Motor neuron (in vitro differentiated cells): ENCODE results near the gene SPATA31D4. TPM values are rescaled to one million over a fixed set of nuclear protein-coding genes. Genes with fewer than 3 reads are reported as not detected.

ENCODE experiments used
- ATAC-seq, 8 experiments: fragments of 200-7000 bp; cut with Tn5 transposase; replicated peaks in 6 of 8; 2 replicates each; pipeline ENCODE4 v1.8.0; 2021; ENCODE audit warnings: mild to moderate bottlenecking in 8 of 8, moderate library complexity in 8 of 8
- H3K27ac ChIP-seq, 2 donors: fragments of 250-450 bp; sonication (Bioruptor Pico); 2 replicates each; pipeline ENCODE4 v1.9.0; 2021; ENCODE audit warnings: antibody characterized with exemption in 2 of 2, mild to moderate bottlenecking in 2 of 2, moderate library complexity in 1 of 2
- H3K4me1 ChIP-seq, 2 donors: fragments of 250-450 bp; sonication (Bioruptor Pico); replicated peaks in 1 of 2; 2 replicates each; pipeline ENCODE4 v1.6.1; 2021; ENCODE audit warnings: antibody characterized with exemption in 2 of 2, mild to moderate bottlenecking in 2 of 2, moderate library complexity in 1 of 2
- H3K4me3 ChIP-seq, 5 donors: fragments of 250-450 bp; sonication (Bioruptor Pico); 2 replicates each; pipeline ENCODE4 v1.9.0; 2021; ENCODE audit warnings: antibody characterized with exemption in 5 of 5, mild to moderate bottlenecking in 5 of 5, moderate library complexity in 4 of 5
- WGBS, 10 experiments: fragments of 450-650 bp; shearing (Covaris generic); methylation state at CpG; one replicate each; pipeline ENCODE4 v1.0.0; 2022; 5-methylcytosine and 5-hydroxymethylcytosine counted together
- in situ Hi-C, 9 experiments: fragments of 400-800 bp; cut with MboI; loops; one replicate each; pipeline ENCODE4 v1.15.0; 2021; ENCODE audit warnings: low sequenced_read_pairs in 9 of 9, low pct_unique_long_range_greater_than_20kb in 2 of 9; ENCODE audit not compliant: unreplicated experiment in 9 of 9
- total RNA-seq, 8 experiments: library from RNA; unstranded; fragments of 300-600 nt; gene quantifications; 2 replicates each; pipeline versions ENCODE4 v1.2.3 to v1.2.4, GENCODE V29; 2022

Gene SPATA31D4
- total RNA-seq, 8 experiments from 2014 or later: 0.08 to 0.19 (median 0.14) TPM; not detected in 3

- no peak overlapping the region for H3K4me3 ChIP-seq
- in situ Hi-C loops: no loop called here
- H3K27ac ChIP-seq: no peak overlapping the region
- no peak for ATAC-seq
- 18 to 85% (median 65%) methylated on average over 2 to 5 of the region's 5 CpGs for WGBS, 10 experiments
- no peaks in the 10 kb centered on the region for H3K4me1 ChIP-seq
Measured at GRCh38 chr9:81974764-81975163, 46.5 kb downstream of the SPATA31D4 start.

GRCh38 chr9:81976351-81976750 lies 48.1 kb downstream of the SPATA31D4 start:
- 11 to 100% (median 88%) methylated on average over 1 to 10 of the region's 11 CpGs; no CpG with 5 or more reads in 1 of the 10 experiments for WGBS, 10 experiments
- no peak overlapping the region for H3K4me3 ChIP-seq
- in situ Hi-C loops: no loop called here
- no peak overlapping the region for H3K27ac ChIP-seq
- no peaks in the 10 kb centered on the region for H3K4me1 ChIP-seq
- no peak for ATAC-seq

GRCh38 chr9:81979196-81979595 lies 51.0 kb downstream of the SPATA31D4 start:
- ATAC-seq: no peak
- no peak overlapping the region for H3K27ac ChIP-seq
- H3K4me3 ChIP-seq: no peak overlapping the region
- H3K4me1 ChIP-seq: no peaks in the 10 kb centered on the region
- WGBS, 10 experiments: 25 to 100% (median 56%) methylated on average over 1 to 2 of the region's 2 CpGs; no CpG with 5 or more reads in 3 of the 10 experiments
- in situ Hi-C loops: no loop called here

GRCh38 chr9:81980568-81980967 lies 52.3 kb downstream of the SPATA31D4 start:
- H3K27ac ChIP-seq: no peak overlapping the region

GRCh38 chr9:81981883-81982282 lies 53.7 kb downstream of the SPATA31D4 start:
- WGBS, 10 experiments: 56 to 100% (median 83%) methylated on average over 1 to 4 of the region's 4 CpGs
- in situ Hi-C loops: no loop called here

More at GRCh38 chr9:81980568-81980967, 52.3 kb downstream of the SPATA31D4 start:
- Histone ChIP-seq H3K4me1 (no peaks in the 10 kb centered on the region), H3K4me3 (no peak overlapping the region)
- in situ Hi-C loops: no loop called here
- ATAC-seq: peak in 2 of 8 experiments; percentile 21 to 26

More at GRCh38 chr9:81981883-81982282, 53.7 kb downstream of the SPATA31D4 start:
- no peak overlapping the region for H3K4me3 ChIP-seq
- peak in 1 of 8 experiments; percentile 18 for ATAC-seq
- no peaks in the 10 kb centered on the region for H3K4me1 ChIP-seq
- H3K27ac ChIP-seq: no peak overlapping the region

Other genes starting within 250 kb of the SPATA31D4 start
- 100 to 1,000 TPM in 1 of 8 experiments, 10 to 100 TPM in 4, 1 to 10 TPM in 2, under 1 TPM in 1; 0.52 to 105 (median 43.0) TPM for gene TLE1, start 238.9 kb upstream of the SPATA31D4 start, total RNA-seq
- gene SPATA31D3, start 15.1 kb downstream of the SPATA31D4 start, total RNA-seq: under 1 TPM in 3 of 8 experiments, not detected in 5; 0.04 to 0.90 (median 0.31) TPM
- under 1 TPM in 6 of 8 experiments, not detected in 2; under 0.01 to 0.28 (median 0.15) TPM for gene SPATA31D1, start 60.3 kb downstream of the SPATA31D4 start, total RNA-seq